ENCODE data around the gene TRPT1. TPM values are rescaled to one million over a fixed set of nuclear protein-coding genes. Genes with fewer than 3 reads are reported as not detected.

Gene TRPT1
- total RNA-seq, 1 experiment from 2014 or later = 58.8 TPM

DNA sequence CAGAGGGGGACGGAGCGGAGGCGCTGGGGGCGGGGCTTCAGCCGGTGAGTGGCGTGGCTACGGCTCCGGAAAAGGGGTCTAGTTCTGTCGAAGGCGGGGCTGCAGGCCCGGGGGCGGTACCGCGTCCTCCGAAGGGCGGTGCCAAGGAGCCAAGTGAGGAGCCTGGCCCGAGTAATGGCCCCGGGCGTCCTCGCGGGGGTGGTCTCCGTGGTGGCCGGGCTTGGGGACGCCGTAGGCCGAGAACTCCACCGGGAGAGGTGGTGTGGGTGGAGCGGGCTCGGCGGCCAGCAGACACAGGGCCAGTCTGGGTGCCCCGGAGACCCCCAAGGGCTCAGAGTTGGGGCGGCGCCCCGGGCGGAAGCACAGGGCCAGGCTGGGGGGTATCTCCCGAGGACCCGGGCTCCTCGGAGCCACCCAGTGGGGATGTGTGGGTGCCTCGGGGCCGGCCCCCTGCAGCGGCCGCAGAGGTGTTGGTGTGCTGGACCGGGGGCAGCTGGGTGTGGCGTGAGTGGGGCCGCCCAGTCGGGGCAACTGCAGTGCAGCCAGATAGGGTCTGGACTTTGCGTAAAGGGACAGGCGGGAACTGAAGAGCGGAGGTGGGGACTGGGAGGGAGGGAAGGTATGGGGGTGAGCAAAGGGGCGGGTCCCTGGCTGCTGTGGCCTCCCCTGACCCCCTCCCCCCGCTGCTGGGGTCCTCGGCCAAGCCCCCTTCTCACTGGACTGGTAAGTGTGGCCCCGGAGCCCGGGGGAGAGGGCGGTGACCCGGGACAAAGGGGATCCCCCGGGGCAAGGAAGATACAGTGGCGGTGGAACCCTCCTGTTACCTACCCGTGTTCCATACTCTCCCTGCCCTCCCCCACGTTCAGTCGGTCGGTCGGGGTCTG lies 15.7 kb upstream of the TRPT1 start (continued):
- TF ChIP-seq, protein P1, sequence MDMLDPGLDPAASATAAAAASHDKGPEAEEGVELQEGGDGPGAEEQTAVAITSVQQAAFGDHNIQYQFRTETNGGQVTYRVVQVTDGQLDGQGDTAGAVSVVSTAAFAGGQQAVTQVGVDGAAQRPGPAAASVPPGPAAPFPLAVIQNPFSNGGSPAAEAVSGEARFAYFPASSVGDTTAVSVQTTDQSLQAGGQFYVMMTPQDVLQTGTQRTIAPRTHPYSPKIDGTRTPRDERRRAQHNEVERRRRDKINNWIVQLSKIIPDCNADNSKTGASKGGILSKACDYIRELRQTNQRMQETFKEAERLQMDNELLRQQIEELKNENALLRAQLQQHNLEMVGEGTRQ (CRISPR knock-in tag; IDR thresholded peaks at IDR 0.05) = no peak
- TF ChIP-seq CREM (CRISPR knock-in tag; IDR thresholded peaks at IDR 0.05) (0 out of 2 replicates have a peak, but pooled peaks have one; percentile 20), SOX15 (CRISPR knock-in tag; IDR thresholded peaks at IDR 0.05) (no peak), ATF1 (CRISPR knock-in tag; IDR thresholded peaks at IDR 0.05) (no peak), EMX1 (CRISPR knock-in tag; IDR thresholded peaks at IDR 0.05) (0 out of 2 replicates have a peak, but pooled peaks have one; percentile 22), FOXJ3 (CRISPR knock-in tag; IDR thresholded peaks at IDR 0.05; ENCODE audit: borderline replicate concordance) (no peak), PRRX2 (CRISPR knock-in tag; IDR thresholded peaks at IDR 0.05) (no peak), ESRRA (CRISPR knock-in tag; IDR thresholded peaks at IDR 0.05; ENCODE audit: borderline replicate concordance) (0 out of 2 replicates have a peak, but pooled peaks have one; percentile 57), MYBL2 (CRISPR knock-in tag; IDR thresholded peaks at IDR 0.05) (no peak), IRF2 (CRISPR knock-in tag; IDR thresholded peaks at IDR 0.05; ENCODE audit: borderline replicate concordance, low read depth) (no peak), OVOL2 (CRISPR knock-in tag; IDR thresholded peaks at IDR 0.05; ENCODE audit: borderline replicate concordance) (no peak)
- TF ChIP-seq, protein P2, sequence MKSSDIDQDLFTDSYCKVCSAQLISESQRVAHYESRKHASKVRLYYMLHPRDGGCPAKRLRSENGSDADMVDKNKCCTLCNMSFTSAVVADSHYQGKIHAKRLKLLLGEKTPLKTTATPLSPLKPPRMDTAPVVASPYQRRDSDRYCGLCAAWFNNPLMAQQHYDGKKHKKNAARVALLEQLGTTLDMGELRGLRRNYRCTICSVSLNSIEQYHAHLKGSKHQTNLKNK (CRISPR knock-in tag; IDR thresholded peaks at IDR 0.05) = peak; percentile 58; the same call in 1 of the 2 replicates
- TF ChIP-seq, protein P3, sequence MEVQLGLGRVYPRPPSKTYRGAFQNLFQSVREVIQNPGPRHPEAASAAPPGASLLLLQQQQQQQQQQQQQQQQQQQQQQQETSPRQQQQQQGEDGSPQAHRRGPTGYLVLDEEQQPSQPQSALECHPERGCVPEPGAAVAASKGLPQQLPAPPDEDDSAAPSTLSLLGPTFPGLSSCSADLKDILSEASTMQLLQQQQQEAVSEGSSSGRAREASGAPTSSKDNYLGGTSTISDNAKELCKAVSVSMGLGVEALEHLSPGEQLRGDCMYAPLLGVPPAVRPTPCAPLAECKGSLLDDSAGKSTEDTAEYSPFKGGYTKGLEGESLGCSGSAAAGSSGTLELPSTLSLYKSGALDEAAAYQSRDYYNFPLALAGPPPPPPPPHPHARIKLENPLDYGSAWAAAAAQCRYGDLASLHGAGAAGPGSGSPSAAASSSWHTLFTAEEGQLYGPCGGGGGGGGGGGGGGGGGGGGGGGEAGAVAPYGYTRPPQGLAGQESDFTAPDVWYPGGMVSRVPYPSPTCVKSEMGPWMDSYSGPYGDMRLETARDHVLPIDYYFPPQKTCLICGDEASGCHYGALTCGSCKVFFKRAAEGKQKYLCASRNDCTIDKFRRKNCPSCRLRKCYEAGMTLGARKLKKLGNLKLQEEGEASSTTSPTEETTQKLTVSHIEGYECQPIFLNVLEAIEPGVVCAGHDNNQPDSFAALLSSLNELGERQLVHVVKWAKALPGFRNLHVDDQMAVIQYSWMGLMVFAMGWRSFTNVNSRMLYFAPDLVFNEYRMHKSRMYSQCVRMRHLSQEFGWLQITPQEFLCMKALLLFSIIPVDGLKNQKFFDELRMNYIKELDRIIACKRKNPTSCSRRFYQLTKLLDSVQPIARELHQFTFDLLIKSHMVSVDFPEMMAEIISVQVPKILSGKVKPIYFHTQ (CRISPR knock-in tag; IDR thresholded peaks at IDR 0.05) = no peak
- TF ChIP-seq, protein P4, sequence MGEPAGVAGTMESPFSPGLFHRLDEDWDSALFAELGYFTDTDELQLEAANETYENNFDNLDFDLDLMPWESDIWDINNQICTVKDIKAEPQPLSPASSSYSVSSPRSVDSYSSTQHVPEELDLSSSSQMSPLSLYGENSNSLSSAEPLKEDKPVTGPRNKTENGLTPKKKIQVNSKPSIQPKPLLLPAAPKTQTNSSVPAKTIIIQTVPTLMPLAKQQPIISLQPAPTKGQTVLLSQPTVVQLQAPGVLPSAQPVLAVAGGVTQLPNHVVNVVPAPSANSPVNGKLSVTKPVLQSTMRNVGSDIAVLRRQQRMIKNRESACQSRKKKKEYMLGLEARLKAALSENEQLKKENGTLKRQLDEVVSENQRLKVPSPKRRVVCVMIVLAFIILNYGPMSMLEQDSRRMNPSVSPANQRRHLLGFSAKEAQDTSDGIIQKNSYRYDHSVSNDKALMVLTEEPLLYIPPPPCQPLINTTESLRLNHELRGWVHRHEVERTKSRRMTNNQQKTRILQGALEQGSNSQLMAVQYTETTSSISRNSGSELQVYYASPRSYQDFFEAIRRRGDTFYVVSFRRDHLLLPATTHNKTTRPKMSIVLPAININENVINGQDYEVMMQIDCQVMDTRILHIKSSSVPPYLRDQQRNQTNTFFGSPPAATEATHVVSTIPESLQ (CRISPR knock-in tag; IDR thresholded peaks at IDR 0.05) = no peak
- TF ChIP-seq, protein P5, sequence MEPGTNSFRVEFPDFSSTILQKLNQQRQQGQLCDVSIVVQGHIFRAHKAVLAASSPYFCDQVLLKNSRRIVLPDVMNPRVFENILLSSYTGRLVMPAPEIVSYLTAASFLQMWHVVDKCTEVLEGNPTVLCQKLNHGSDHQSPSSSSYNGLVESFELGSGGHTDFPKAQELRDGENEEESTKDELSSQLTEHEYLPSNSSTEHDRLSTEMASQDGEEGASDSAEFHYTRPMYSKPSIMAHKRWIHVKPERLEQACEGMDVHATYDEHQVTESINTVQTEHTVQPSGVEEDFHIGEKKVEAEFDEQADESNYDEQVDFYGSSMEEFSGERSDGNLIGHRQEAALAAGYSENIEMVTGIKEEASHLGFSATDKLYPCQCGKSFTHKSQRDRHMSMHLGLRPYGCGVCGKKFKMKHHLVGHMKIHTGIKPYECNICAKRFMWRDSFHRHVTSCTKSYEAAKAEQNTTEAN (CRISPR knock-in tag; IDR thresholded peaks at IDR 0.05) = 0 out of 2 replicates have a peak, but pooled peaks have one; percentile 10
- TF ChIP-seq, protein P6, sequence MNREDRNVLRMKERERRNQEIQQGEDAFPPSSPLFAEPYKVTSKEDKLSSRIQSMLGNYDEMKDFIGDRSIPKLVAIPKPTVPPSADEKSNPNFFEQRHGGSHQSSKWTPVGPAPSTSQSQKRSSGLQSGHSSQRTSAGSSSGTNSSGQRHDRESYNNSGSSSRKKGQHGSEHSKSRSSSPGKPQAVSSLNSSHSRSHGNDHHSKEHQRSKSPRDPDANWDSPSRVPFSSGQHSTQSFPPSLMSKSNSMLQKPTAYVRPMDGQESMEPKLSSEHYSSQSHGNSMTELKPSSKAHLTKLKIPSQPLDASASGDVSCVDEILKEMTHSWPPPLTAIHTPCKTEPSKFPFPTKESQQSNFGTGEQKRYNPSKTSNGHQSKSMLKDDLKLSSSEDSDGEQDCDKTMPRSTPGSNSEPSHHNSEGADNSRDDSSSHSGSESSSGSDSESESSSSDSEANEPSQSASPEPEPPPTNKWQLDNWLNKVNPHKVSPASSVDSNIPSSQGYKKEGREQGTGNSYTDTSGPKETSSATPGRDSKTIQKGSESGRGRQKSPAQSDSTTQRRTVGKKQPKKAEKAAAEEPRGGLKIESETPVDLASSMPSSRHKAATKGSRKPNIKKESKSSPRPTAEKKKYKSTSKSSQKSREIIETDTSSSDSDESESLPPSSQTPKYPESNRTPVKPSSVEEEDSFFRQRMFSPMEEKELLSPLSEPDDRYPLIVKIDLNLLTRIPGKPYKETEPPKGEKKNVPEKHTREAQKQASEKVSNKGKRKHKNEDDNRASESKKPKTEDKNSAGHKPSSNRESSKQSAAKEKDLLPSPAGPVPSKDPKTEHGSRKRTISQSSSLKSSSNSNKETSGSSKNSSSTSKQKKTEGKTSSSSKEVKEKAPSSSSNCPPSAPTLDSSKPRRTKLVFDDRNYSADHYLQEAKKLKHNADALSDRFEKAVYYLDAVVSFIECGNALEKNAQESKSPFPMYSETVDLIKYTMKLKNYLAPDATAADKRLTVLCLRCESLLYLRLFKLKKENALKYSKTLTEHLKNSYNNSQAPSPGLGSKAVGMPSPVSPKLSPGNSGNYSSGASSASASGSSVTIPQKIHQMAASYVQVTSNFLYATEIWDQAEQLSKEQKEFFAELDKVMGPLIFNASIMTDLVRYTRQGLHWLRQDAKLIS (CRISPR knock-in tag; IDR thresholded peaks at IDR 0.05; ENCODE audit: borderline replicate concordance) = no peak
- TF ChIP-seq, protein P7, sequence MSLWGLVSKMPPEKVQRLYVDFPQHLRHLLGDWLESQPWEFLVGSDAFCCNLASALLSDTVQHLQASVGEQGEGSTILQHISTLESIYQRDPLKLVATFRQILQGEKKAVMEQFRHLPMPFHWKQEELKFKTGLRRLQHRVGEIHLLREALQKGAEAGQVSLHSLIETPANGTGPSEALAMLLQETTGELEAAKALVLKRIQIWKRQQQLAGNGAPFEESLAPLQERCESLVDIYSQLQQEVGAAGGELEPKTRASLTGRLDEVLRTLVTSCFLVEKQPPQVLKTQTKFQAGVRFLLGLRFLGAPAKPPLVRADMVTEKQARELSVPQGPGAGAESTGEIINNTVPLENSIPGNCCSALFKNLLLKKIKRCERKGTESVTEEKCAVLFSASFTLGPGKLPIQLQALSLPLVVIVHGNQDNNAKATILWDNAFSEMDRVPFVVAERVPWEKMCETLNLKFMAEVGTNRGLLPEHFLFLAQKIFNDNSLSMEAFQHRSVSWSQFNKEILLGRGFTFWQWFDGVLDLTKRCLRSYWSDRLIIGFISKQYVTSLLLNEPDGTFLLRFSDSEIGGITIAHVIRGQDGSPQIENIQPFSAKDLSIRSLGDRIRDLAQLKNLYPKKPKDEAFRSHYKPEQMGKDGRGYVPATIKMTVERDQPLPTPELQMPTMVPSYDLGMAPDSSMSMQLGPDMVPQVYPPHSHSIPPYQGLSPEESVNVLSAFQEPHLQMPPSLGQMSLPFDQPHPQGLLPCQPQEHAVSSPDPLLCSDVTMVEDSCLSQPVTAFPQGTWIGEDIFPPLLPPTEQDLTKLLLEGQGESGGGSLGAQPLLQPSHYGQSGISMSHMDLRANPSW (CRISPR knock-in tag; conservative IDR thresholded peaks at IDR 0.05; ENCODE audit: low read depth) = no peak
- TF ChIP-seq, protein P8, sequence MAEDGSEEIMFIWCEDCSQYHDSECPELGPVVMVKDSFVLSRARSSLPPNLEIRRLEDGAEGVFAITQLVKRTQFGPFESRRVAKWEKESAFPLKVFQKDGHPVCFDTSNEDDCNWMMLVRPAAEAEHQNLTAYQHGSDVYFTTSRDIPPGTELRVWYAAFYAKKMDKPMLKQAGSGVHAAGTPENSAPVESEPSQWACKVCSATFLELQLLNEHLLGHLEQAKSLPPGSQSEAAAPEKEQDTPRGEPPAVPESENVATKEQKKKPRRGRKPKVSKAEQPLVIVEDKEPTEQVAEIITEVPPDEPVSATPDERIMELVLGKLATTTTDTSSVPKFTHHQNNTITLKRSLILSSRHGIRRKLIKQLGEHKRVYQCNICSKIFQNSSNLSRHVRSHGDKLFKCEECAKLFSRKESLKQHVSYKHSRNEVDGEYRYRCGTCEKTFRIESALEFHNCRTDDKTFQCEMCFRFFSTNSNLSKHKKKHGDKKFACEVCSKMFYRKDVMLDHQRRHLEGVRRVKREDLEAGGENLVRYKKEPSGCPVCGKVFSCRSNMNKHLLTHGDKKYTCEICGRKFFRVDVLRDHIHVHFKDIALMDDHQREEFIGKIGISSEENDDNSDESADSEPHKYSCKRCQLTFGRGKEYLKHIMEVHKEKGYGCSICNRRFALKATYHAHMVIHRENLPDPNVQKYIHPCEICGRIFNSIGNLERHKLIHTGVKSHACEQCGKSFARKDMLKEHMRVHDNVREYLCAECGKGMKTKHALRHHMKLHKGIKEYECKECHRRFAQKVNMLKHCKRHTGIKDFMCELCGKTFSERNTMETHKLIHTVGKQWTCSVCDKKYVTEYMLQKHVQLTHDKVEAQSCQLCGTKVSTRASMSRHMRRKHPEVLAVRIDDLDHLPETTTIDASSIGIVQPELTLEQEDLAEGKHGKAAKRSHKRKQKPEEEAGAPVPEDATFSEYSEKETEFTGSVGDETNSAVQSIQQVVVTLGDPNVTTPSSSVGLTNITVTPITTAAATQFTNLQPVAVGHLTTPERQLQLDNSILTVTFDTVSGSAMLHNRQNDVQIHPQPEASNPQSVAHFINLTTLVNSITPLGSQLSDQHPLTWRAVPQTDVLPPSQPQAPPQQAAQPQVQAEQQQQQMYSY (CRISPR knock-in tag; IDR thresholded peaks at IDR 0.05) = no peak
